ENCODE measurements around the gene POLD3.

DNA sequence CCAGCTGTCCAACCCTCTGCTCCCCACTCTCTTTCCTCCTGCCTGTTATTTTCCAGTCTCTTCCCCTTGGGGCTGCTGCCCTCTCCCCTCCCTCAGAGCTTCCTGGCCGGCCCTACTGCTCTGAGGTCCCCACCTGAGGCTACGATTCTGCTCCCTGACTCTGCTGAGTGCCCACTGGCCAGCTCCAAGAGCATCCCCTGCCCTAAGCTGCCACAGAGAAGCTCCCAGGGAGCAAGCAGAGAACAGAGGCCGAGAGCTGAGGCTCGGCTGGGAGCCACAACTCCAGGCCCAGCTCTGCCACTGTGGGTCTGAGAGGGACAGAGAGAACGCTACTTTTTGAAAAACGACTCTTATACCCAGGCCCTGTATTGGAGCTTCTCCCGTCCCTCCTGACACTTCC, 77.8 kb downstream of the POLD3 start:
- TF ChIP-seq, protein P1, sequence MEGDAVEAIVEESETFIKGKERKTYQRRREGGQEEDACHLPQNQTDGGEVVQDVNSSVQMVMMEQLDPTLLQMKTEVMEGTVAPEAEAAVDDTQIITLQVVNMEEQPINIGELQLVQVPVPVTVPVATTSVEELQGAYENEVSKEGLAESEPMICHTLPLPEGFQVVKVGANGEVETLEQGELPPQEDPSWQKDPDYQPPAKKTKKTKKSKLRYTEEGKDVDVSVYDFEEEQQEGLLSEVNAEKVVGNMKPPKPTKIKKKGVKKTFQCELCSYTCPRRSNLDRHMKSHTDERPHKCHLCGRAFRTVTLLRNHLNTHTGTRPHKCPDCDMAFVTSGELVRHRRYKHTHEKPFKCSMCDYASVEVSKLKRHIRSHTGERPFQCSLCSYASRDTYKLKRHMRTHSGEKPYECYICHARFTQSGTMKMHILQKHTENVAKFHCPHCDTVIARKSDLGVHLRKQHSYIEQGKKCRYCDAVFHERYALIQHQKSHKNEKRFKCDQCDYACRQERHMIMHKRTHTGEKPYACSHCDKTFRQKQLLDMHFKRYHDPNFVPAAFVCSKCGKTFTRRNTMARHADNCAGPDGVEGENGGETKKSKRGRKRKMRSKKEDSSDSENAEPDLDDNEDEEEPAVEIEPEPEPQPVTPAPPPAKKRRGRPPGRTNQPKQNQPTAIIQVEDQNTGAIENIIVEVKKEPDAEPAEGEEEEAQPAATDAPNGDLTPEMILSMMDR (IDR thresholded peaks at IDR 0.05) = no peak
- no peak for TF ChIP-seq POLR2A (IDR thresholded peaks at IDR 0.05)
- no peak for TF ChIP-seq POLR2AphosphoS5 (IDR thresholded peaks at IDR 0.05)
- TF ChIP-seq EP300 (IDR thresholded peaks at IDR 0.05) = no peak

All from sigmoid colon (tissue), 4 donors.